A549 (cell line): Measurements from ENCODE around the gene OBSL1. TPM values are rescaled to one million over a fixed set of nuclear protein-coding genes. Genes with fewer than 3 reads are reported as not detected.

Source experiments
- ATAC-seq, 2 experiments: fragments of 200-7000 bp in 1 of 2; fragments of >200 bp in 1 of 2; cut with Nextera tagmentation in 1 of 2; cut with Tn5 transposase in 1 of 2; 3 replicates each; pipeline versions ENCODE4 v1.8.0 to v1.9.1; 2018 to 2020; ENCODE audit warnings: mild to moderate bottlenecking in 1 of 2, moderate library complexity in 1 of 2
- CTCF ChIA-PET: fragments of 300-600 bp; sonication (Branson Sonifier 250); formaldehyde crosslinking; extraction: SDS; loops from one replicate; lab custom pipeline; 2021; ENCODE audit warnings: antibody characterized with exemption, inconsistent platforms; lab: Yijun Ruan, JAX
- POLR2A ChIA-PET: fragments of 350-600 bp; formaldehyde crosslinking; extraction: SDS; loops from one replicate; lab custom pipeline; 2021; ENCODE audit warnings: antibody characterized with exemption, inconsistent platforms; lab: Yijun Ruan, JAX
- DNase-seq, 2 experiments: peaks; one replicate each; pipeline versions ENCODE4 v3.0.0 to v3.0.0-alpha.2; 2011 to 2016; ENCODE audit warnings: low read depth in 1 of 2, low spot score in 1 of 2
- FAIRE-seq: peaks from 2 replicates; lab custom pipeline; 2011; peaks lifted over from hg19 to GRCh38; lab: Jason Lieb, UNC
- H3K27ac ChIP-seq, 2 experiments: fragments of >200 bp; sonication (Bioruptor Twin); formaldehyde crosslinking; 3 replicates each; pipeline ENCODE4 v1.5.1; 2016 to 2017
- H3K4me1 ChIP-seq: fragments of >200 bp; sonication (Bioruptor Twin); formaldehyde crosslinking; 3 replicates; pipeline ENCODE4 v1.6.1; 2016
- H3K4me2 ChIP-seq: fragments of >200 bp; sonication (Bioruptor Twin); formaldehyde crosslinking; 3 replicates; pipeline ENCODE4 v1.6.1; 2016
- H3K4me3 ChIP-seq: fragments of >200 bp; sonication (Bioruptor Twin); formaldehyde crosslinking; 3 replicates; pipeline ENCODE4 v1.5.1; 2016
- H3K9me3 ChIP-seq: fragments of >200 bp; sonication (Bioruptor Twin); formaldehyde crosslinking; 3 replicates; pipeline ENCODE4 v1.6.1; 2016
- ATOH8 ChIP-seq: fragments of 250-450 bp; sonication (Bioruptor Pico); IDR thresholded peaks from 2 replicates; pipeline ENCODE4 v1.5.0; 2020; ENCODE audit warnings: low read depth, mild to moderate bottlenecking, moderate library complexity
- BCL3 ChIP-seq: fragments of >200 bp; sonication (Bioruptor Twin); formaldehyde crosslinking; IDR thresholded peaks from 3 replicates; pipeline ENCODE4 v1.6.1; 2016
- CEBPB ChIP-seq, 2 experiments: fragments of >200 bp in 1 of 2; sonication (Bioruptor Twin) in 1 of 2; formaldehyde crosslinking in 1 of 2; IDR thresholded peaks; 2 replicates each; pipeline ENCODE4 v1.6.1; 2012 to 2016
- CHD4 ChIP-seq: fragments of 200-600 bp; sonication (generic); IDR thresholded peaks from 2 replicates; pipeline ENCODE4 v1.6.1; 2016; ENCODE audit warnings: antibody characterized with exemption, mild to moderate bottlenecking, borderline replicate concordance
- CTCF ChIP-seq: fragments of >200 bp; sonication (Bioruptor Twin); formaldehyde crosslinking; IDR thresholded peaks from 3 replicates; pipeline ENCODE4 v1.5.1; 2016
- E2F6 ChIP-seq: IDR thresholded peaks from 2 replicates; pipeline ENCODE4 v1.6.1; 2012; ENCODE audit warnings: low read depth, borderline replicate concordance
- EHMT2 ChIP-seq: fragments of 200-600 bp; sonication (generic); IDR thresholded peaks from 2 replicates; pipeline ENCODE4 v1.6.1; 2016; ENCODE audit warnings: antibody characterized with exemption, low read depth, mild to moderate bottlenecking, moderate library complexity
- EP300 ChIP-seq, 2 experiments: fragments of >200 bp; sonication (Bioruptor Twin); formaldehyde crosslinking; IDR thresholded peaks; 2 replicates in 1 of 2; 3 replicates in 1 of 2; pipeline ENCODE4 v1.6.1; 2016 to 2017
- FOSL2 ChIP-seq, 2 experiments: fragments of 450-650 bp in 1 of 2; fragments of >200 bp in 1 of 2; sonication (Bioruptor Twin) in 1 of 2; formaldehyde crosslinking; IDR thresholded peaks; 2 replicates each; pipeline versions ENCODE4 v1.5.0 to v1.6.1; 2016 to 2020; ENCODE audit warnings: mild to moderate bottlenecking in 1 of 2, moderate library complexity in 1 of 2
- HDAC2 ChIP-seq: fragments of 200-600 bp; sonication (generic); IDR thresholded peaks from 2 replicates; pipeline ENCODE4 v1.6.1; 2016
- HES2 ChIP-seq: fragments of >200 bp; sonication (Bioruptor Twin); formaldehyde crosslinking; IDR thresholded peaks from 2 replicates; pipeline ENCODE4 v1.6.1; 2016
- HEYL ChIP-seq: fragments of 250-450 bp; sonication (Bioruptor Pico); IDR thresholded peaks from 2 replicates; pipeline ENCODE4 v1.8.0; 2021; ENCODE audit warnings: mild to moderate bottlenecking, moderate library complexity
- HOXA7 ChIP-seq: fragments of 250-450 bp; sonication (Bioruptor Pico); IDR thresholded peaks from 2 replicates; pipeline ENCODE4 v1.5.0; 2020; ENCODE audit warnings: mild to moderate bottlenecking, moderate library complexity
- JUN ChIP-seq, 2 experiments: fragments of >200 bp; sonication (Bioruptor Twin); formaldehyde crosslinking; IDR thresholded peaks; 2 replicates in 1 of 2; 3 replicates in 1 of 2; pipeline ENCODE4 v1.6.1; 2016 to 2017
- JUNB ChIP-seq: fragments of >200 bp; sonication (Bioruptor Twin); formaldehyde crosslinking; IDR thresholded peaks from 2 replicates; pipeline ENCODE4 v1.6.1; 2016
- KDM5A ChIP-seq: fragments of 200-600 bp; sonication (generic); IDR thresholded peaks from 2 replicates; pipeline ENCODE4 v1.6.1; 2016; ENCODE audit warnings: antibody characterized with exemption, mild to moderate bottlenecking
- MAX ChIP-seq: IDR thresholded peaks from 2 replicates; pipeline ENCODE4 v1.6.1; 2012
- MYC ChIP-seq: IDR thresholded peaks from 2 replicates; pipeline ENCODE4 v1.6.1; 2012; ENCODE audit warnings: mild to moderate bottlenecking, inconsistent platforms, low read length, improper control_type of control experiment, borderline replicate concordance
- NFE2L2 ChIP-seq: fragments of 150-350 bp; conservative IDR thresholded peaks from 2 replicates; pipeline ENCODE4 v1.6.1; 2014; ENCODE audit warnings: low read length
- NPAS2 ChIP-seq: fragments of 250-450 bp; sonication (Bioruptor Pico); IDR thresholded peaks from 2 replicates; pipeline ENCODE4 v1.8.0; 2022; ENCODE audit warnings: mild to moderate bottlenecking, moderate library complexity, borderline replicate concordance
- NR3C1 ChIP-seq: fragments of >200 bp; sonication (Bioruptor Twin); formaldehyde crosslinking; IDR thresholded peaks from 3 replicates; pipeline ENCODE4 v1.6.1; 2017
- POLR2A ChIP-seq: IDR thresholded peaks from 2 replicates; pipeline ENCODE4 v1.6.1; 2012; ENCODE audit warnings: mild to moderate bottlenecking, low read length
- RARB ChIP-seq: fragments of 250-450 bp; sonication (Bioruptor Pico); IDR thresholded peaks from 2 replicates; pipeline ENCODE4 v1.8.0; 2021; ENCODE audit warnings: mild to moderate bottlenecking, moderate library complexity
- RCOR1 ChIP-seq: fragments of 150-350 bp; IDR thresholded peaks from 2 replicates; pipeline ENCODE4 v1.6.1; 2014; ENCODE audit warnings: antibody characterized with exemption, low read length, low read depth
- TP53 ChIP-seq: fragments of 250-450 bp; sonication (Bioruptor Pico); IDR thresholded peaks from 2 replicates; pipeline ENCODE4 v1.5.0; 2021; ENCODE audit warnings: mild to moderate bottlenecking, moderate library complexity
- USF2 ChIP-seq: fragments of 450-650 bp; IDR thresholded peaks from 2 replicates; pipeline ENCODE4 v1.6.1; 2014; ENCODE audit warnings: antibody characterized with exemption
- ZFP36 ChIP-seq: fragments of 450-650 bp; IDR thresholded peaks from 2 replicates; pipeline ENCODE4 v1.6.1; 2014; ENCODE audit warnings: borderline replicate concordance; ENCODE audit not compliant: partially characterized antibody
- WGBS: methylation state at CpG from one replicate; pipeline ENCODE4 v1.1.6; 2017; ENCODE audit errors: missing lambda C conversion rate; 5-methylcytosine and 5-hydroxymethylcytosine counted together
- polyA plus RNA-seq, 4 experiments: library from polyadenylated mRNA; depleted of rRNA in 3 of 4; stranded (reverse); fragments of >200 nt; fragmentation: RNase III in 1 of 4; extraction: RNeasy Plus Mini Kit Qiagen cat#74134 plus additional on column Dnase treatment in 1 of 4; gene quantifications; 2 replicates in 3 of 4; 3 replicates in 1 of 4; pipeline ENCODE4 v1.2.3, GENCODE V29; 2011 to 2017

OBSL1 gene
- polyA plus RNA-seq, 2 of the 4 experiments (the other 2 are of a cell fraction), result 14.4 to 31.8 TPM

- Histone ChIP-seq H3K4me1 (no peaks in the 10 kb centered on the region), H3K4me2 (no peak overlapping the region), H3K4me3 (no peak overlapping the region), H3K9me3 (no peaks in the 10 kb centered on the region), H3K27ac (no peak overlapping the region)
- TF ChIP-seq FOSL2 (IDR thresholded peaks at IDR 0.05) (no peak), FOSL2 (CRISPR knock-in tag; IDR thresholded peaks at IDR 0.05) (no peak), E2F6 (no peak), HOXA7 (no peak), HES2 (no peak), HDAC2 (no peak), RCOR1 (no peak), RARB (CRISPR knock-in tag) (no peak), CHD4 (no peak), ZFP36 (no peak), MYC (no peak), CEBPB (IDR thresholded peaks at IDR 0.05) (no peak), HEYL (CRISPR knock-in tag) (no peak), NPAS2 (CRISPR knock-in tag) (no peak), NR3C1 (no peak), KDM5A (no peak), EHMT2 (no peak), NFE2L2 (no peak), BCL3 (no peak), USF2 (no peak)
- POLR2A ChIA-PET, result no interaction called here
- ATAC-seq (no peak), FAIRE-seq (no peak), DNase-seq (no peak)
- 82% methylated on average over 12 of the region's 16 CpGs for whole genome bisulfite sequencing
- CTCF ChIA-PET, result interaction anchor here (0.6 to 79.1 kb wide), 5 partner anchors 24 to 148 kb away, joined by 3 to 3291 read pairs (median 11); partner anchors contain the start of genes ASIC4, GMPPA and SPEG
Observed at GRCh38 chr2:219536425-219536824, 34.9 kb downstream of the OBSL1 start.

- ChIA-PET CTCF (interaction anchor here (0.6 to 79.1 kb wide), 5 partner anchors 7 to 132 kb away, joined by 3 to 3291 read pairs (median 164); partner anchors contain the start of genes ASIC4, CHPF, GMPPA and SPEG), POLR2A (no interaction called here)
- no peak for ATAC-seq
- Histone ChIP-seq H3K9me3 (no peaks in the 10 kb centered on the region), H3K4me3 (no peak overlapping the region), H3K4me1 (peaks cover 4% of the 10 kb centered on the region; the same call in 1 of the 3 replicates), H3K27ac (no peak overlapping the region), H3K4me2 (no peak overlapping the region)
- WGBS, result 60% methylated on average over 6 of the region's 6 CpGs
- TF ChIP-seq JUNB, result no peak
- TF ChIP-seq BCL3, result no peak
- TF ChIP-seq EHMT2, result no peak
- TF ChIP-seq POLR2A, result no peak
- no peak for TF ChIP-seq RARB (CRISPR knock-in tag)
- no peak for TF ChIP-seq NR3C1
- no peak for TF ChIP-seq KDM5A
- TF ChIP-seq MYC, result no peak
- TF ChIP-seq ATOH8 (CRISPR knock-in tag), result no peak
- TF ChIP-seq TP53 (CRISPR knock-in tag), result no peak
- TF ChIP-seq ZFP36, result no peak
- TF ChIP-seq NFE2L2, result no peak
- TF ChIP-seq EP300 (IDR thresholded peaks at IDR 0.05), result no peak
- no peak for TF ChIP-seq CTCF
- no peak for TF ChIP-seq HDAC2
- TF ChIP-seq JUN (IDR thresholded peaks at IDR 0.05), result no peak
- TF ChIP-seq MAX, result no peak
- TF ChIP-seq USF2, result no peak
- TF ChIP-seq FOSL2 (IDR thresholded peaks at IDR 0.05), result no peak
- TF ChIP-seq FOSL2 (CRISPR knock-in tag; IDR thresholded peaks at IDR 0.05), result no peak
- no peak for DNase-seq
- no peak for FAIRE-seq
Observed at GRCh38 chr2:219533930-219534661, 37.2 kb downstream of the OBSL1 start.
